HG02623 (cell line): ENCODE results near the gene BTBD9.
A peak's percentile ranks its signal among the peaks of the same experiment; 100 is the strongest.

Experiments
- ATAC-seq: cut with Tn5 transposase; IDR thresholded peaks from one replicate; pipeline ENCODE4 v1.9.1; 2021; ENCODE audit warnings: moderate library complexity; ENCODE audit not compliant: unreplicated experiment

Gene BTBD9

DNA sequence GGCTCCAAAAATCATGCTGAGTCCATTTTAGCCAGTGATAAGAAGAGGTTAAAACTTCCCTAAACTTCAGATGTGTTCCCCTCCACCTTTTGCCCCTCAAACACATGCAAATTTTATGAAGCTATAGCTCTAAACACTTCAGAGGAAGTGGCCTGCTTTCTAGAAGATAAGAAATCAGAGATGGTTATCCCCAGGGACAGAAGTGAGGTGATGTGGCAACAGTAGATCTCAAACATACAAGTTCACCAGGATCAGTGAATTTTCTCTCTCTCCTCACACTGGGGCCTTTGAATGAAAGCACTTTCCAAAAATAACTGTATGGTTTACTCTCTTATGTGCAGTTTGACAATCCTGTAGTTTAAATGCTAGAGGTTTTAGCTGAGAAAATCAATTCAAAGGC, 332.0 kb downstream of the BTBD9 start:
- ATAC-seq: peak; percentile 53

DNA sequence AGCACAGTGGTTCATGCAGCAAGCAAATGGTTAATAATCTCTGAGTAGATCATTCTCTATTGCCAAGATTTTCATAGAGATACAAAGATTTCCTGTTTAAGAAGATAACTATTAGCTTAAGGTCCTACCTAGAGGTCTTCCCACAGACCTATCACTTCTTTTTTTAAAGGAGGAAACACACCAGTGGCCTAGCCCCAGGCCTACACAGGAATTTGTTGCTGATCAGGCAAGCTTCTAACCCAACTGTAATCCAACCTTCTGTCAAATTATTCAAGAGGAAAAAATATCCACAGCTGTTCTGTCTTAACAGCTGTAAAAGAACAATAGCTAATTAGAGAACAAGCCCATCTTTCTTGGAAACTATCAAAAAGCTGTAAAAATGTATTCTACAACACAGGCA, 332.8 kb downstream of the BTBD9 start:
- ATAC-seq: no peak

DNA sequence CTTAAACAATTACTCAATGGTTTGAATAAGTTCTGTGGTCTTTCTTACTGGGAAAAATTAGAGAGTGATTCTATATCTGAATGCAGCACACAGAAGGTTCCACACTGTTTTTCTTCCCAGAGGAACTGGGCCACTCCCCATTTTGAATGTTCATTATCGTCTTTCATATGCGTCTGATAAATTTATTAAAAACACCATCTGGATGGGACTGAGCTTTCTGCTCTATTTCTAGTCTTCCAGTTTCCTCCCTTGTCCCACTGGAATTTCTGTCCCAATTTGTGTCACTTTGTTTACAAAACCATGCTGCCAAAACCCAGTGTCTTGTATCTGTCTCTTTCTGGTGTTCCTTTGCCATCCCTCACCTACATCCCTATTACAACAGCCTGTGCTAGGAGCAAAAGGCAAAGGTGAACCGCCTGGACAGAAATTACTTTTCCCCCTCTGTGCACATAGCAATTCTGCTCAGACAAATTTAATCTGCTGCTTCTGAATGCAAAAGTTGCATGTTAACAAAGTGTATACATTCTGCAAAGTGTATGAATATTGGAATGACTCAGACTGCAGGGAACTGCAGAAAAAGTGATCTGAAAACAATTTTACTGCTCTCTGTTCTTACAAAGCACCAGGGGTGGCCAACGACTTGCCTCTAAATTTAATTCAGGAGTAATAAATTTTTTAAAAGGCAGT, 333.6 kb downstream of the BTBD9 start:
- ATAC-seq: no peak

DNA sequence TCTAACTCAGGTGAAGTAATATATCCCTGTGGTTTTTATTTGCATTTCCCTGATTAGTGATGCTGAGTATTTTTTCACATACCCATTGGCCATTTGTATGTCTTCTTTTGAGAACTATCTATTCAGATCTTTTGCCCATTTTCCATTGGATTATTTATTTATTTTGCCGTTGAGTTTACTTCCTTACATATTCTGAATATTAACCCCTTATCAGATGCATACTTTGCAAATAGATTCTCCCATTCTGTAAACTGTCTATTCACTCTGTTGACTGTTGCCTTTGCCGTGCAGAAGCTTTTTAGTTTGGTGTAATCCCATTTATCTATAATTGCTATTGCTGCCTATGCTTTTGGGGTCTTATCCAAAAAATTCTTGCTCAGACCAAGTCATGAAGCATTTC, 336.9 kb downstream of the BTBD9 start:
- ATAC-seq: no peak

DNA sequence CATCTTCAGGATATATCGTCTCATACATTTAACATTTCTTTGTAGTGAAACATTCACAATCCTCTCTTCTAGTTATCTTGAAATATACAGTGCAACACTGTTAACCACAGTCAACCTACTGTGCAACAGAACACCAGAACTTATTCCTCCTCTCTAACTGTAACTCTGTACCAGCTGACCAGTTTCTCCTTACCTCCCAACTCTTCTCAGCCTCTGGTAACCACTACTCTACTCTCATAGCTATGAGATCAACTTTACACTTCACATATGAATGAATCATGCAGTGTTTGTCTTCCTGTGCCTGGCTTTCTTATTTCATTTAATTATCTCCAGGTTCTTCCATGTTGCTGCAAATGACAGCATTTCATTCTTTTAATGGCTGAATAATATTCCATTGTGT, 337.6 kb downstream of the BTBD9 start:
- no peak for ATAC-seq

DNA sequence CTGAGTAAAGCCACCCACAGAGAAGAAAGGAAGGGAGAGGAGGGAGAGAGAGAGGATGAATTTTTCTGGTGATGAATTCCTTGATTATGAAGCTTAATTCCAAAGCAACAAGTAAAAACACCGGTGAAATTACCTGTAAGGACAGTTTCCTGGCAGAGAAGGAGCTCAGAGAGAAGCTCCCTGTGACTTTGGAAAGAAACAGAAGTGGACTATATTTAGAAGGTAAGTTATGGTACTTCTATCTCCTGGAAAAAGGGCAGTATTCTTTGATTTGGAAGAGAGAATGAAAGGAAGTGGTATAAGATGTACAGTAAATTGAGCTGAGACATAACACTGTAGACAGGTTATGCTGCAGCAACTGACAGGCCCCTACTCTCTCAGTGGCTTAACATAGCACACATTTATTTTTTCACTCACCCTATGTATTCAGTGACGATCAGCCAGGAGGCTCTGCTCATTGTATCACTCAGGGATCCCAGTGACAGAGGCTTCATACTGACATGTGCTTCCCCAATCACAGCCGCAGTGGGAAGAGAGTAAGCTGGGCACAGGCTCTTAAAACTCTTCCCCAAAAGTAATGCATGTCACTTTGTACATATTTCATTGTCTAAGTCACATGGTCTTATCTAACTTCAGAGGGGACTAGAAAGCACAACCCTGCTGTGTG, 349.5 kb downstream of the BTBD9 start:
- ATAC-seq: no peak

DNA sequence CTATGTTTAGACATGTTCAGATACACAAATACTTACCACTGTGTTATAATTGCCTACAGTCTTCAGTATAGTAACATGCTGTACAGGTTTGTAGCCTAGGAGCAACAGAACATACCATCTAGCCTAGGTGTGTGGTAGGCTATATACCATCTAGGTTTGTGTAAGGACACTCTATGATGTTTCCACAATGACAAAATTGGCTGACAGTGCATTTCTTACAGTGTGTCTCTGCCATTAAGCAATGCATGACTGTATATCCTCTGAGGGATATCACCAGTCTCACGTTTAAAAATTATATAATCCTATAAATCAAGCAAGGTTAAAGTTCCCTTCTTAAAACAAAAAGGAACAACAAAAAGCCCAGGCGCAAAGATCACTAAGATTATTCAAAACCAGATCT, 352.2 kb downstream of the BTBD9 start:
- no peak for ATAC-seq

DNA sequence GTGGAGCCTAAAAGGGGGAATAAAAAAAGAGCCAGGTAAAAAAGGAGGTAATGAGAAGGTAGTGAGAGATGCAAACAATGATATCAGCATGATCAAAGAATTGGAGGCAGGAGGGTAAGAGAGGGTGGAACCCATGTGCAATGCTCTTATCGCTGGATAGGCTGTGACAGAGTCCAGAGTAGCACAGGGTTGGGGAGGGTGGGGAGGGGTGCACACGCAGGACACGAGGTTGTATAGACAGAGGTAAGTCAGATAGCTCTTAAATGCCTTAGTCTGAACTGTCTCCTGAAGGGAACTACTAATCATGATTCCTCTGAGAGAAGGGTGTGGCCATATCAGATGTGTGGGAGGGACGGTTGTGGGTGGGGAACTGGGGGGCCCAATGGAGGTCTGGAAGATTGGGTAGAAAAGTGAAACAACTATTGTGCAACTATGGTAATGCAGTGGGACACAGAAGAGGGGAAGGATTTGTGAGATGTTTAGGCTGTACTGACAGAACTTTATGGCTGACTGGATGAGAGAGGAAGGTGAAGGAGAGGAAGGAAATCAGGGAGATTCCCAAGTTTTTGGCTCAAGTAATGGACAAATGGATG, 354.8 kb downstream of the BTBD9 start:
- ATAC-seq: no peak

DNA sequence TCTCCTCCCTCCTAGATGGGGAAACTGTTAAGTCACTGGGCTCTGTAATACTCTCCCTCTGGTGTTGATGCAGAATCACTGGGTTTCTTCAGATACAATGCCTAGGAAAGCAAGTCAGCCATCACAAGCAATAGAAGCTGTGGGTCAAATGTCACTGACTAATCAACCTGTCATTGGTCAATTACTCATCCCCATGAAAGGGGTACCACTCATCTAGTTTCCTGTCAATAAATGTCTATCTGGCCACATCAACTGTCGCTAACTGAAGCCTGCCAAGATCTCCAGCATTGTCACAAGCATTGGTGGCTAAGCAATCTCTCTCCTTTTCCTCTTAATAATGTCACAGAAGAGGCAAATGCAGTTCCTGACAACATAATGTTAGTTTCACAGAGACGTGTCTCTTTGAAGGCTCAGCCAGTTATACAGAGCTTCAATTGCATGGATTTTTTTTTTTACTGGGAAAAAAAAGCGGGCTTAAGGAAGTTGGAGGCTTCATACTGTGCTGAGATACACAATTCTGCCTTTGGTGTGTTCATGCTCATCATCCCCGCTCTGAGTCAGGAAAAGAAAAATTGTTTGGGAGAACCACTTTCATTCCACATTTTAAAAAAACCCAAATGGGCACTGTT, 355.9 kb downstream of the BTBD9 start:
- no peak for ATAC-seq

DNA sequence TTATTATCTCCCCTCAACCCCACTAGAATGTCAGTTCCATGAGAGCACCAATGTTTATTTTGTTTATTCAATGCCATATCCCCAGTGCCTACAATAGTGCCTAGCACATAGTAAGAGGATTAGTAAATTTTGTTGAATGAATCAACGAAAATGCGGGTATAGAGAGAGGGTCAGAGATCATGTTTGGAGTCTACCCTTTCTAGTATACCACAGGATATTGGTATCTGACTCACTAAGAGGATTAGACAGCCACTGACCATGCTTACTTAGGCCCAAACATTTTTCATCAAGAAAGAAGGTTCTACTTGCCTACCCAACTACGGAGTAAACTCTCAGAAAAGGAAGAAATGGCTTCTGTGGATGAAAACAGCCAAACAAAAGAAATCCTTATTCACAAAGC, 356.8 kb downstream of the BTBD9 start:
- no peak for ATAC-seq

DNA sequence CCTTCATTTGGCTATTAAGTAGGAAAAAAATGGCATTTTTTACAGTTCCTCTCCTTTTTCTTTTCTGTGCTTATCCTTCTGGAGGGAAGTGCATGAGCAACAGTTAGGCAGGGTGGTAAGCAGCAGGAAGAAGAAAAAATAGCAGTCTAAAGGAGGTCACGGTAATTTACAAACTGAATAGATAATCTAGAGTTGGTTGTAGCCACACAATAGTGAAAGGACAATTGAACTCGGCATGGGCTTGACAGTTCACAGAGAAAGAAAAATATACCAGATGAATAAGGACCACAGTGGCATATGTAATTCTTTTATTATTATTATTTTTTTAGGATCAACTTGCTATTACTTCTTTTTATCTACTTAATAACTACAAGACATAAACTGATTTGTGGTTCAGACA, 358.6 kb downstream of the BTBD9 start:
- ATAC-seq: no peak

DNA sequence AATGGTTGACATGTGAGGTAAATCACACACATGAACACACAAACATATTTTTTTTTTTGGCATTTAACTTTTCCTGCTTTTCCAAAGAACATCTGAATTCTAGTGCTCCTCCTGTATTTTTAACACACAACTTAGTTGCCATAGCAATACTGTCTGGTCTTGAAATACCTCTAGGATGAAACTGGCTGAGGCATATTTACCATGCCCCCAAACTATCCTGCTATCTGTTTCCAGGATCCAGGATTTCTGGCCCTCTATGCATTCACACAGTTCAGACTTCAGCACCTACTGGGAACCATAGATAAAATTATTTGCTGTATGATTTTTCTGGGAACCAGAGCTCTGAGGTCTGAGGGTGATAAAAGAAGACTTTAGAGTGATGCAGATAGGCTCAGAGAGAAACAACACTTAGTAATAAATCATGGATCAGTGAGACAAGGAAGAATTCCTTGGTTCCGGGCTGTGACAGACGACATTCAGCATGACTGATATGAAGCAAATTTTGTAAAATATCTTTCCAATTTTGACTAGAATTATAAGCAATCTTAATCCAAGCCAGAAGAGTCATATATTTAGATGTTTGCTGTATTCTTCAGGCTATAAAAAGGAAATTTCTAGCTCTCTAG, 359.7 kb downstream of the BTBD9 start:
- ATAC-seq: no peak

DNA sequence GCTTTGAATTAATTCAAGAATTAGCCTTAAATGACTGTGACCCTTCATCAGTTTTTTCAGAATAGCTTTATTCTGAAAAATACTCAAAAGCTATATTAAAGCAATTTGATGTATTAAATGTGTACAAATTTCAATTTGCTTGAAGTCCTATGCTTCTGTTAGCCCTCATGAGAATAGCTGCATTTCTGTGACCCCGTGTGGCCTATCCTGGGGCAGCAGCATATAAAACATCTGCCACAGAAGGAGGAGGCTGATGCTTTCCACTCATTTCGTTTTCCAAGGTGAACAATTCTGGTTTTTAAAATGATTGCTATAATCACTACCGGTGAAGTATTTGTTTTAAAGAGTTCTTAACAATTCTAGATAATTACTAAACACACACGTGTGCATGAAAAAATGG, 360.3 kb downstream of the BTBD9 start:
- ATAC-seq: no peak

DNA sequence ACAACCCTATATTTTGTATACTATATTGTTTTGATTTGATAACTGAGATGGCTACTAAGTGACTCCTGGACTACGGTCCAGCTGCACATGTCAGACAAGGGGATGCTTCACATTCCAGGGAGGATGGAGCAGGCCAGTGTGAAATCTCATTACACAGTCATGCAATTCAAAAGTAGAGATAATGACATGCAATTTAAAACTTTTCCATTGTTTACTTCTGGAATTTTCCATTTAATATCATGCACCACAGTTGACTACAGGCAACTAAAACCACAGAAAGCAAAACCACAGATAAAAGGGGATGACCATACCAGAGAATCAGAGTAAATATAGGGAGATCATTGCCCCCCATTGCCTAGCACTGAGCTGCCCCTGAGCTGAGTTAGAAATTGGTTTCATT, 366.4 kb downstream of the BTBD9 start:
- ATAC-seq: no peak

DNA sequence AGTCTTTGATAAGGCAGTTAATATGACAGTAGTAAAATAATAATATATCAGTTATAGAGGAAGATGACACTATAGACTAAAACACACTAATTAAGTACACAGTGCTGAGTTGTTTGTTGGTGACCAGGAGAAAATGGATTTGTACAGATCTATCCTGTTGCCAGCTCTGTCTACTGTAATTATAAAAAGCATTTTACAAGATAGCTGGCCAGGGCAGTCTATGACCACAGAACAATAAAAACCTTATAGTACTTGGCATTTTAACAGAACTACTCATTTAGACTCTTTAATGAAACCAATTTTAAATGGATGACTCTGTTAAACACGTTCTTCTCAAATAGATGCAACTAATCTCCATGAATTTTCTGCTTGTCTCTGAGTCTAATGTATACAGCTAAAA, 367.5 kb downstream of the BTBD9 start:
- ATAC-seq: no peak

DNA sequence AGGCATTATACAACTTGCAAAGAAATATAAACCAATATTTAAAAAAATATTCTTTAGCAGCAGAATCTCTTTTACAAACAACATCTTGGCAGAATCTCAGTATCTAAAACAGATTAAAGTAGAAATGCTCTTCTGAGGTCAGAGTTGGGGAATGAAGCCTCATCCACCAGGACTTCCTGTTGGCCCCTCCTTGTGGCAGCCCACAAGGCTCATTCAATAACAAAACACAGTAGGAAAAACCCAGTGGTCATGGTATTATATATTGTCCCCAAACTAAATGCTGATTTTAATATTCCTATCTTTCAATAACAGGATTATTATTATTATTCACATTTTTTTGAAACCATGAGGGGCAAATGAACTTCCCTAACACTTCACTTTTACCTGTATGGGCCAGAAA, 368.6 kb downstream of the BTBD9 start:
- ATAC-seq: no peak

DNA sequence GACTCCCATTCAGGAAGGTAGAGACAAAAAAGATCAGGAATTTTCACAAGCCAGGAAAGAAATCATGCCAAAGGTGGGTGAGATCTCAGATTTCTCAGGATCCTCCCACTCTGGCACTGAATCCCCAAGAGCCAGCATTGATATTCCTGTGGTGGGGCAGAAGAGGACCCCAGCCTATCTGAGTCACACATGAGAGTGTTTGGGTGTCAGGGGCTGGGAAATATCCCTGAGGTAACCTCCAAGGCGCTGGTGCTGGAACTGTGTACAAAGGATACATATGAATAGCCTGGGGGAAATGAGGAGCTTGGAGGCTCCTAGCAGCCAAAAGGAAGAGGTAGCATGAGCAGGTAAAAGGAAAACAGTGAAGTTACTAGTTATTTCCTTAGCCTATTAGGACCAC, 369.4 kb downstream of the BTBD9 start:
- no peak for ATAC-seq

DNA sequence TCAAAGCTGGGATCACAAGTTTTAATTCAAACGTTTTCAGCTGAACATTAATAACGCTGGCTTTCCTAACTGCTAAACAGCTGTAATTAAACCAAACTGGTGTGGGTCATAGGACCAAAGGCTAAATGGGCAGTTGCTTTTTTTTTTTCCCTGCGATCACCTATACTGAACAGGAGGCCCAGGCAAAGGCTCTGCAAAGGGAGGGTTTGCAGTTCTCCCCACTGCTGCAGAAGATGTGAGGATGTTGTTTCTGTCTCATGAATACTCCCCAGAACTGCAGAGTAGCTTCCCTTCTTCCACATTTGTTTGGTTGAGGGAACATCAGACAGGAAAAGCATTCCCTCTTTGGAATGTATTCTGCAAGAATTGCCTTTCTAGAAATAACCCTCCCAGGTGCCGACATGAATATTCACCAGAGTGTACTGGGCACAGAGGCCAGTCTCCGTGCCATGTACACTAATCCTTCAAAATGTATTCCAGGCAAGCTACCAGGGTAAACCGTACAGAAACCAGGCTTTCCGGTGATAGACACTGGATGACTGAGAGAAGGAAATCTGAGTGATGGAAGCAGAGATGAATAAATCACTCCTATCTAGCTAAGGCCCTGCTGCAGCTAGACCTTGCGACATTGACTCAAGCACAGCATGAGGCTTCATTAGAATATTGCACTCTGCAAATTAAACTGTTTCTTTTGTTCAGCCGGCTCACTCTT, 370.1 kb downstream of the BTBD9 start:
- ATAC-seq: no peak

DNA sequence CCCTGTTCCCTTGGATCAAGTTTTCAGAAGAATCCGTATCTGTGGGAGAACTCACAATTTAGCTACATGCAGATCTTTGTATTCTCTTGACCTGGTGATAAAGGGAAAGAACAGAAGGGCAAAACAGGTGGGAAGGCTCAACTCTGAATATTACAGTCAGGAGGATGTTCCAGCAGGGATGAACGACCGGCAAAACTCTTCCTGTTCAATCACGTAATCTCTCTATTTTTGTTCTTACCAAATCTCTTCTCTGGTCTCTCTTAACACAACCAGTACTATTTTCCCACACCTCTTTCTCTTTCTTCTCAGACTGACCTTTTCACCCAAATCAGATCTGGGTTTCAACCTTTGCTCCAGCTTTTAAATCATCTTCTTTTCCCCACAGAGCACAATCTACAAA, 371.4 kb downstream of the BTBD9 start:
- ATAC-seq: no peak

DNA sequence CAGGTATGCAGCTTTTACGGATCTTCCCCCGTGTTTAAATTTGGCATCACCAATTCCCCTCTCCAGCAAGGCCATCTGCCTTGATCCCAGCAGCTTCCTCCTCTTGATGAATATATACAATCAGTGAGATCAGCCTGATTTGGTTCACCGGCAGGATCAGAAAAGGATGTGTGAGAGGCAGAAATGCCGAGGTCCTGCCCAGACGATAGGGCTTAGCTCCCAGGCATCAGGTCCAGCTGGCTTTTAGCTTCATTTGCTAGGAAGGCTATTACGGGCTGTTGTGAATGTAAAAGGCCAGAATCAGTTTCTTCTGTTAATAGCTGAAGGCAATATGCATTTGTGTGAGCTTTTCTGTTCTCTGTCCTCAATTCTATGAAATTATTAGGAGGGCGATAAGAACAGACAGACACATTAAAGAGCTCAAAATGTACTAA, 372.8 kb downstream of the BTBD9 start:
- ATAC-seq: no peak

DNA sequence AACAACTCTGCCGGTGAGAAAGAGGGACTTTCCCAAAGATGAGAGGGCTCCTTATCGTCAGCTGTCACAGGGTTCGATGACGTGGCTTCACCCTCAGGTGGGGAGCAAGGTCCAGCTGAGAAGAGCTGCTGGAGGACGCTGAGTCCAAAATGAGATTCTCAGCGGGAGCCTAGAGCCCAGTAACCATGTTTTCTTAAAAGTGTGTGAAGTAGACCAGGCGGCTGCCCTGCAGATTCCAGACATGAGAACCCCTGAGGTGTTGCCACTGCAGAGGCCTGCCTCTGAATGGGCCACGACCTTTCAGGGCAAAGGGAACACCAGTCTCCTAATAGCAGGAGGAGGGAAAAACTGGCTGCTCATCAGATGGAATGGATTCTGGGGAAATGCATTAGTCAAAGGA, 375.1 kb downstream of the BTBD9 start:
- no peak for ATAC-seq
